ENCODE results near the gene RLBP1. TPM values are rescaled to one million over a fixed set of nuclear protein-coding genes. Genes with fewer than 3 reads are reported as not detected.
"Not testable (repeated sequence)": the region's sequence is repeated elsewhere in the genome, so short reads cannot be mapped to it uniquely, and the experiment has no call there.

The RLBP1 gene
- total RNA-seq, 2 donors from 2014 or later, result not detected

DNA sequence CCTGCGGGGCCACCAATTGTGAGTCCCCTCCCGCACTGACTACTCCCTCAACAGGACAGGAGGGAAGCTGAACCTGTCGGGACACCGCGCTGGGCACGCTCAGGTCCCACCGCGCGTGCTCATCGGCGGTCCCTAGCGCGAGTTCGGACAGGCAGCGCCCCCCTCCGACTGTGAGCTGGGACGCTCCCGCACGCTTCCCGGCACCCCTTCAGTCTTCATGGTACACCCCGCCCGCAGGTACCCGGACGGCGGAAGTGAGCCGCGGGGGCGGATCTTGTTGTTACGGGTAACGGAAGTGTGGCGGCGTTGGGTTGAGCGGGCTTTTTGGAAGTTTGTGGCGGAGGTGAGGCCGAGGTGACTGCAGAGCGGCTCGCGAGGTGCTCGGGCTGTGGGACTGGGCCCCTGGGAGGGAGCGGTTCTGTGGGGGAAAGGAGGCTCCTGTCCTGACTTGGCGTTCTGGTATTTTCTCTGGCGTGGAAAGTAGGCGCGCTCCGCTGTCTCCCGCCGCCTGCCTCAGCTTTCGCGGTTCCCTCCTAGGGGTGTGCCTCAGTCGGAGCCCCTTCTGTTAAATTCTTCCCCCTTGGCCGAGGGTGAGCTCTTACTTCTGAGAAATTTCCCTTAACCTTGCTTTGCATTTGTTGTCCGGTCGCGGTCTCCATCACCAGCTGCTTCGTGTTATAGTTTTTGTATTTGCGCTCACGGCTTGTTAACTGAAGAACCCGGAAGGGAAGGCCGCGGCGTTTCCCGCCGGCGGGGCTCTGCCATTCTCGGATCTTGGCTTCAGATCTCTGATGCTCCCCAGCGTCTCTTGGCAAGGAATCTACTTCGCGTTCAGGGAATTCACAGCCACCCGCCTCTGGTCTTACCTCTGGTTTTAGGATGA lies 22.6 kb upstream of the RLBP1 start, which contains the start of gene FANCI:
TSS of gene FANCI (plus strand) at position 289 of the 883 bp plus-strand sequence. CDS start 3,669 bp downstream, outside the sequence.
- peak; percentile 94 for ATAC-seq (ENCODE audit: insufficient number of reproducible peaks, low FRiP score, low read depth)
- no peaks in the 10 kb centered on the region for H3K9me3 ChIP-seq
- TF ChIP-seq, protein P1, sequence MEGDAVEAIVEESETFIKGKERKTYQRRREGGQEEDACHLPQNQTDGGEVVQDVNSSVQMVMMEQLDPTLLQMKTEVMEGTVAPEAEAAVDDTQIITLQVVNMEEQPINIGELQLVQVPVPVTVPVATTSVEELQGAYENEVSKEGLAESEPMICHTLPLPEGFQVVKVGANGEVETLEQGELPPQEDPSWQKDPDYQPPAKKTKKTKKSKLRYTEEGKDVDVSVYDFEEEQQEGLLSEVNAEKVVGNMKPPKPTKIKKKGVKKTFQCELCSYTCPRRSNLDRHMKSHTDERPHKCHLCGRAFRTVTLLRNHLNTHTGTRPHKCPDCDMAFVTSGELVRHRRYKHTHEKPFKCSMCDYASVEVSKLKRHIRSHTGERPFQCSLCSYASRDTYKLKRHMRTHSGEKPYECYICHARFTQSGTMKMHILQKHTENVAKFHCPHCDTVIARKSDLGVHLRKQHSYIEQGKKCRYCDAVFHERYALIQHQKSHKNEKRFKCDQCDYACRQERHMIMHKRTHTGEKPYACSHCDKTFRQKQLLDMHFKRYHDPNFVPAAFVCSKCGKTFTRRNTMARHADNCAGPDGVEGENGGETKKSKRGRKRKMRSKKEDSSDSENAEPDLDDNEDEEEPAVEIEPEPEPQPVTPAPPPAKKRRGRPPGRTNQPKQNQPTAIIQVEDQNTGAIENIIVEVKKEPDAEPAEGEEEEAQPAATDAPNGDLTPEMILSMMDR (IDR thresholded peaks at IDR 0.05), result no peak
- H3K4me1 ChIP-seq (ENCODE audit: control insufficient read depth in 1 of 2, low read depth in 2 of 2), result peaks cover 6 to 16% of the 10 kb centered on the region in 2 donors
- peak within 1 kb of the TSS in 1 of 2 donors; percentile 52 for H3K27ac ChIP-seq
- no peaks in the 10 kb centered on the region for H3K36me3 ChIP-seq
- H3K4me3 ChIP-seq, result peak within 1 kb of the TSS; percentile 93
- H3K27me3 ChIP-seq (replicated peaks; ENCODE audit: insufficient read depth), result no peaks in the 10 kb centered on the region
- peak; percentile 89 for DNase-seq (ENCODE audit: low spot score)

DNA sequence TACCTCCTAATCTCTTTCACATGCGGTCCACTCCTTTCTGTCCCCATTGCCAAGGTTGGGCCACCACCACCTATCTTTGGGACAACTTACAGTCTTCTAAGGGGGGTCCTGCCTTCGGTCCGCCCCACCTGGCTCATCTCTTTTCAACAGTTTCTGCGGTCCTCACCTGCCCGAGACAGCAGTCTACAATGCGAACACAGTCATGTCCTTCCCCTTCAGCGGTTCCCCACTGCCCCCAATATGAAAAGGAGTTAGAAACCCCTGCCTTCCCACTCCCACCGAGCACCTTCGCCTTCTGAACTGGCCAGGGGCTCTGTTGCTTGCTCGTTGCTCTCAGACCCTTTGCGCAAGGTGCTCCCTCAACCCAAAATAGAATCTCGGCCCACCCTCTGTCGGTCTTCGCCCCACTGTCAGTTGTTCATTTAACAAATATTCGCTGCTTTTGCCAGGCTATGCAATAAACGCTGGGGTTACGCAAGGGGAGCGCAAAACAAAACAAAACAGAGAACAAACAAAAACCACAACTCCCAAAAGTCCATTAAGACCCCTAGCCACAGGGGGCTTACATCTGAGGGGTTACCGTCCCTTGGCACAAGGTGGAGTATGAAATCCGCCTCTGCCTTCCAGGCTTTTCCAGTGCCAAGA lies 21.8 kb upstream of the RLBP1 start:
- H3K36me3 ChIP-seq, result no peaks in the 10 kb centered on the region
- peak overlapping the region in 1 of 2 donors; percentile 52 for H3K27ac ChIP-seq
- H3K27me3 ChIP-seq (replicated peaks; ENCODE audit: insufficient read depth), result no peaks in the 10 kb centered on the region
- no peaks in the 10 kb centered on the region for H3K9me3 ChIP-seq
- peak overlapping the region; percentile 93 for H3K4me3 ChIP-seq
- TF ChIP-seq, protein P1 (IDR thresholded peaks at IDR 0.05), result no peak
- no peak for DNase-seq (ENCODE audit: low spot score)
- ATAC-seq (ENCODE audit: insufficient number of reproducible peaks, low FRiP score, low read depth), result peak; percentile 44
- peaks cover 6 to 16% of the 10 kb centered on the region in 2 donors for H3K4me1 ChIP-seq (ENCODE audit: control insufficient read depth in 1 of 2, low read depth in 2 of 2)

DNA sequence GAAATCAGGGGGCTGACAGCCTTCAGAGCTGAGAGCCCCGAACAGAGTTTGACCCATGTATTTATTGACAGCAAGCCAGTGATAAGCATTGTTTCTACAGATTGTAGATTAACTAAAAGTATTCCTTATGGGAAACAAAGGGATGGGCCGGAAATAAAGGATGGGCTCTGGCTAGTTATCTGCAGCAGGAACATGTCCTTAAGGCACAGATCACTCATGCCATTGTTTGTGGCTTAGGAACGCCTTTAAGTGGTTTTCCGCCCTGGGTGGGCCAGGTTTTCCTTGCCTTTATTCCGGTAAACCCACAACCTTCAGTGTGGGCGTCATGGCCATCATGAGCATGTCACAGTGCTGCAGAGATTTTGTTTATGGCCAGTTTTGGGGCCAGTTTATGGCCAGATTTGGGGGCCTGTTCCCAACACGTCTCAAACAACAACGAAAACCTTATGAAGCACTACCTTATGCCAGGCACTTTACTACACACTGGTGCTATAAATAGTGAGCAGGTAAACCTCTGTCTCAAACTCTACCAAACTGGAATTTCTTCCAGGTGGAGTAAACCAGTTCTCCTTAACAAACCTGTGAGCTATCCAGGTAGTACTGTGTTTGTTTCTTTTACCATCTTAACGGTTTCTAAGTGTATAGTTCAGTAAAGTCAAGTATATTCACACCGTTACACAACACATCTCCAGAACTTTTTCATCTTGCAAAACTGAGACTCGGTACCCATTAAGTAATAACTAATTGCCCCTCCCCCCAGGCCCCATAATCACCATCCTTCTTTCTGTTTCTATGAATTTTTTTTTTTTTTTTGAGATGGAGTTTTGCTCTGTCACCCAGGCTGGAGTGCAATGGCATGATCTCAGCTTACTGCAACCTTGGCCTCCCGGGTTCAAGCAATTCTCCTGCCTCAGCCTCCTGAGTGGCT lies 18.8 kb upstream of the RLBP1 start:
- not testable (repeated sequence) for DNase-seq (ENCODE audit: low spot score); H3K27me3 ChIP-seq (replicated peaks; ENCODE audit: insufficient read depth); H3K9me3 ChIP-seq; H3K36me3 ChIP-seq; H3K4me3 ChIP-seq; ATAC-seq (ENCODE audit: insufficient number of reproducible peaks, low FRiP score, low read depth); H3K27ac ChIP-seq
- peaks cover 6 to 16% of the 10 kb centered on the region in 2 donors for H3K4me1 ChIP-seq (ENCODE audit: control insufficient read depth in 1 of 2, low read depth in 2 of 2)

DNA sequence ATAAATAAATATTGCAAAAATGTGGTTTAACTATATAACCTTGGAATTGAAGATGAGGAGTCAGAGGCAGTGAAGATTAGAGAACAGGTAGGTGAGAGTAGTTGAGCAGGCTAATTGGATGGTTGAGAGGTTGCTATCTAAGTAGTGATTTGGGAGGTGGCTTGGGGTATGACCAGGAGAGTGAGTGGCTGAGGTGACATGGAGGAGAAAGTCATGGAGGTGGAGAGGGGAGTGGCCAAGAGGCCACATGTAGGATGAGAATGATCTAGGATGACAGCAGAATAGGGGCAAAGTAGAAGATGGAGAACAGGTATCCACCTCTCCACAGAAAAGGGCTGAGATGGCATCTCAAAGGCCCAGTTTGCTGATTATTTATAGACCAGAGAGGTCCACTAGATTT lies 10.5 kb upstream of the RLBP1 start:
- no peaks in the 10 kb centered on the region for H3K36me3 ChIP-seq
- no peak overlapping the region for H3K27ac ChIP-seq
- H3K27me3 ChIP-seq (replicated peaks; ENCODE audit: insufficient read depth), result no peaks in the 10 kb centered on the region
- no peak for DNase-seq (ENCODE audit: low spot score)
- TF ChIP-seq, protein P1 (IDR thresholded peaks at IDR 0.05), result no peak
- ATAC-seq (ENCODE audit: insufficient number of reproducible peaks, low FRiP score, low read depth), result no peak
- H3K4me1 ChIP-seq (ENCODE audit: control insufficient read depth in 1 of 2, low read depth in 2 of 2), result no peaks in the 10 kb centered on the region
- H3K4me3 ChIP-seq, result no peak overlapping the region
- no peaks in the 10 kb centered on the region for H3K9me3 ChIP-seq

DNA sequence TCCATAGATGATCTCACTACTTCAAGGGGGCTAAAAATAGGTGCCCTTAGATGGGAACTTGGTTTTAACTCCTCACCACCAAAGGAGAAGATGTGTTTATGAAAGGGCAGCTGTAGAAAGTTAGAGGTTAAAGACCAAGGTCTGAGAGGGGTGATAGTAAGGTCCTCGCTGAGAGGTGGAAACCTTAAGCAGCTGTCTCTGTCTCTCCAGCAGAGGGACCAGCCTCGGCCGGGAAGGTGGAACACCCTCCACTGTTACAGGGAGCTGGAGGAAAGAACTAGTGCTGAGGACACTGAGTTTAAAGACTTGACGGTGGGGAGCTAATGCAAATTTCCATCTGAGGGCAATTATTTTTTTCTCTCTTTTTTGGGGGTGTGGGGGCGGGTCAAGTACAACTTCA lies 8.9 kb upstream of the RLBP1 start:
- DNase-seq (ENCODE audit: low spot score), result no peak
- TF ChIP-seq, protein P1 (IDR thresholded peaks at IDR 0.05), result no peak
- Histone ChIP-seq H3K27ac (no peak overlapping the region), H3K4me1 (ENCODE audit: control insufficient read depth in 1 of 2, low read depth in 2 of 2) (no peaks in the 10 kb centered on the region), H3K4me3 (no peak overlapping the region), H3K9me3 (no peaks in the 10 kb centered on the region), H3K36me3 (no peaks in the 10 kb centered on the region), H3K27me3 (replicated peaks; ENCODE audit: insufficient read depth) (no peaks in the 10 kb centered on the region)
- no peak for ATAC-seq (ENCODE audit: insufficient number of reproducible peaks, low FRiP score, low read depth)

All from thoracic aorta (tissue), 2 donors.